Measurements from ENCODE around the gene RGS17.

The RGS17 gene

GRCh38 chr6:153081914-153082313 lies 49.2 kb downstream of the RGS17 start:
- no peak for DNase-seq

DNA sequence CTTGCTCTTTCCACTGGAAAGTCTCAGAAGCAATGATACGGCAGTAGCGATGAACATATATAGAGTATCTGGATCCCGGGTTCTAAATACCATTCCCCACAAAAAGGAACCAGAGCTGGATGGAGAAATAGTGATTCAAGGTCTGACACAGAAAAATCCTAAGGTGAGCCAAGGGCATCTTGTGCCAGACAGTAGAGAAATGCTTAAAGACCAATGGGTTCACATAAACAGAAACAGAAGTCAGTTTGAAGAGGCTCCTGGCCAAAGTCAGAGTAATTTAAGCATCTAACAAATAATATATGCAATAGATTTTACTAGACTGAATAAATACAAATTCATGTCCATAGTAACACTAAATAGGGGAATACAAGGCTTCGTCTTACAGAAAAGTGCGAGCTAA lies 54.7 kb downstream of the RGS17 start:
- DNase-seq, result no peak

DNA sequence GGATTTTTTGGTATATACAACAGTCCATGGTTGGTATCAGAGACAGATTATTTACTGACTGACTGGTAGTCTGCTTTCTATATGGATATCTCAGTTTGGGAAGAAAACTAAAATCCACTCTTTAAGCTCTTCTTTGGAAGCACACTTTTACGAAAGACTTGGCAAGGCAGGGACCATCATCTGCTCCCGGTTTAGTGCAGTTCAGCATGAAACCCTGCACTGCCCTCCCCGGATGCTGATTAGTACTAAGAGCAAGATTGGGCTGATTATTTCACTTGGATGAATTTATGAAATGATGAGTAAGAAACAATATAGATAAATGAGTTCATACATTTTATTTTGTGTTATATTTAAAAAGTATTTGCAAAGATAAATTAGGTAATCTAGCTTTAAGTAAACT lies 56.3 kb downstream of the RGS17 start:
- DNase-seq, result no peak

DNA sequence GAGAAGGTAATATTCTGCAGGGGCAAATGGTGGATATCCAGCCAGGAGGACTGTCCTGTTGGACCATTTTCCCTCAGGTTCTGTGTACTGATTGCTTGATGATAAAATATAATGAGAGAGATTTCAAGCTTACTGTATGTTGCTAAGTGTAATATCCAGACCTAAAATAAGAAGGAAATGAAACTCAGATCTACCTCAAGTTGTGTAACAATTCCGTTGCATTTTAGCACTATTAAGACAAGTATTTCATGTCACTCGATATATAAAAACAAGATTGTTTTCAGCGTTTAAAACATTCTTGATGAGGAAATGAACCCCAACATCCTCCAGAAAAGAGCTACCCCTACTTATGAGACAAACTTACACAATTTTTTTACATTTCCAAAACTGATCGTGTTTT lies 57.2 kb downstream of the RGS17 start:
- DNase-seq, result no peak

GRCh38 chr6:153070756-153071155 lies 60.3 kb downstream of the RGS17 start:
- DNase-seq, result no peak

DNA sequence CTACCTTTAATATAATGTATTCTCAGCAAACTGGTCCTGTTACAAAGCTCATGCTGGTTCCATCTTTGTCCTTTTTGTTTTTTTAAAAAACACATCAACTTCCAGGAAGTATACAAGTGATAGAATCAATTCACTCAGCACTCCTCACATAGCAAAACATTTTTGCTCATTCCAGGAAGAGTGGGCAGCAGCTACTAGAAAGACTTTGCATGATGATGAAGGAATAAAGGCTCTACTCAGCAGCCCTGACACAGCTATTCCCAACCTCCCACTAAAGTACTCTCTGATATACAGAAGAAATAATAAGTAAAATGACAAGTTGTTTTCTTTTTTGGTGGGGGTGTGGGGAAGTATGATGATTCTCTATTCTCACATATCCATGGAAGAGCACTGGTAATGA lies 61.2 kb downstream of the RGS17 start:
- no peak for DNase-seq

DNA sequence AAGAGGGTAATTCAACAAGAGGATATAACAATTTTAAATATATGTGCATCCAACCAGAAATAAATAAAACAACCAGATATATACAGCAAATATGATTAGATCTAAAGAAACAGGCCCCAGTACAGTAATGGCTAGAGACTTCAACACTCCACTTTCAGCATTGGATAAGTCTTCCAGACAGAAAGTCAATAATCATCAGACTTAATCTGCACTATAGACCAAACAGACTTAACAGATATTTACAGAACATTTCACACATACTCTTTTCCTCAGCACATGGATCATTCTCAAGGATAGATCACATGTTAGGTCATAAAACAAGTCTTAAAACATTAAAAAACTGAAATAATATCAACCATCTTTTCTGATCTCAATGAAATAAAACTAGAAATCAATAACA lies 65.9 kb downstream of the RGS17 start:
- DNase-seq, result no peak

DNA sequence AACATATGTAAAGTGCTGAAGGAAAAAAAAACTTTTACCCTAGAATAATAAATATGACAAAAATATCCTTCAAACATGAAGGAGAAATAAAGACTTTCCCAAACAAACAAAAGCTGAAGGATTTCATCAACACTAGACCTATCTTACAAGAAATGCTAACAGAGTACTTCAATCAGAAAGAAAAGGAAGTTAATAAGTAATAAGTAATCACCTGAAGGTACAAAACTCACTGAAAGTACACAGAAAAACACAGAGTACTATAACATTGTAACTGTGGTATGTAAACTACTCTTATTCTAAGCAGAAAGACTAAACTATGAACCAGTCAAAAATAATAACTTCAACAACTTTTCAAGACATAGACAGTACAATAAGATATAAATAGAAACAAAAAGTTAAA lies 67.1 kb downstream of the RGS17 start:
- no peak for DNase-seq

DNA sequence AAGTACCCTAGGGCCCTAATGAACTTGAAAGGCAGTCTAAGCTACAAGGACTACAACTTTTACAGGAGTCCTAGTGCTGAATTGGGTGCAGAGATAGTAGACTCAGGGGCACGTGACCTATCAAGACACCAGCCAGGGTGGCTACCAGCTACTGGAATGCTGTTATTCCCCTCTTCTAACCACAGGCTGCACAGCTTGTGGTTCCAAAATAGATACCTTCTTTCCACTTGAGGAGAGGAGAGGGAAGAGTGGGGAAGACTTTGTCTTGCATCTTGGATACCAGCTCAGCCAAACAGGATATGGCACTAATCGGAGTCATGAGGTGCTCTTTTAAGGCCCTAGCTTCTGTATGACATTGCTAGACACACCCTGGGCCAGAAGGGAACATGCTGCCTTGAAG lies 68.6 kb downstream of the RGS17 start:
- DNase-seq, result no peak

DNA sequence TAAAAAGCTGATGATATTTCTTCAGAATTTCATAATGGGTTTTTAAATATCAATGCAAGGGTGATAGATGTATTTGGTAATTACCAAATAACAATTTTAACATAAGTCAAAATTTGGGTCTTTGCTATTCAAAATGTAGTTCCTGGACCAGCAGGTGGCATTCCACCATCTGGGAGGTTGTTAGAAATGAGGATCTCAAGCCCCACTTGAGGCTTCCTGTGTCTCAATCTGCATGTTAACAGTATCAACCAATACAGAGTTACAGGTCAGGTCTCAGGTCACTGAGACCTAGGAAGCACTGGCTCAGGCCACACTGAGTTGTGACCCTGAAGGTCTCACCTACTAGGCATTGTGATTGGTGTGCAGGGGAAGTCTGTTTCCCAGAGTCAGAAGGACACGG lies 71.3 kb downstream of the RGS17 start:
- no peak for DNase-seq

DNA sequence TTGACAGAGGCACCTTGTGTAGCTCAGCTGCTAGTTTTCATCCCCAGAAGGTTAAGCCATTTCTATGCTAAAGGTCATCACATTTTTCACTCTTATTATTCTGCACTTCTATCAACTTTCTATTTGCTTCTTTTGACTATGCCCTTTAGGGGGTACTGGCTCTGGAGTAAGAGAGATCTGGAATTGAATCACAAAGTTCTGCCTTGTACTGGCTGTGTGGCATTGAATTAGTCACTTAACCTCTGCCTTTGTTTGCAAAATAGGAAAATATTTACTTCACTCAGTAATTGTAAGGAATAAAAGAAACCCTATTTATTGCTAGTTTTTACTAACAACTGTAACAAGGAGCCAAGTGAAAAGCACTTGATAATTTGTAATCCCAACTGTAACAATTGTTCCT lies 71.8 kb downstream of the RGS17 start:
- no peak for DNase-seq

DNA sequence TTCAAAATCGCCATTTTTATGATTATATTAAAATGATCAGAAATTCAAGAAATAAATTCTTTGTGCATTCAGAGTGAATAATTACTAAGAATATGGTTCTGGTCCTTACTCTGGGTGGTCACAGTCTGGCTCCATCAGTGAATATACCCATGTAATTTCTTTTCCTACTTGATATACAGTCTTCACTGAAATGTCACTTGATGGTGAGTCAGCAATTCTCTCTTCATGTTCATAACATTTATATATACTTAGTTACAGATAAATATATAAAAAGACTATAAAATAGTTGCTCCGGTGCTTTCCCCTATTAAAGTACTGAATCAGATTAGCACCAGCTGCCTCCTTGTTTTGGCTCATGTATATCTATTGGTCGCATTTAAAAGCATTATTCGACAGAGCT lies 72.2 kb downstream of the RGS17 start:
- no peak for DNase-seq

DNA sequence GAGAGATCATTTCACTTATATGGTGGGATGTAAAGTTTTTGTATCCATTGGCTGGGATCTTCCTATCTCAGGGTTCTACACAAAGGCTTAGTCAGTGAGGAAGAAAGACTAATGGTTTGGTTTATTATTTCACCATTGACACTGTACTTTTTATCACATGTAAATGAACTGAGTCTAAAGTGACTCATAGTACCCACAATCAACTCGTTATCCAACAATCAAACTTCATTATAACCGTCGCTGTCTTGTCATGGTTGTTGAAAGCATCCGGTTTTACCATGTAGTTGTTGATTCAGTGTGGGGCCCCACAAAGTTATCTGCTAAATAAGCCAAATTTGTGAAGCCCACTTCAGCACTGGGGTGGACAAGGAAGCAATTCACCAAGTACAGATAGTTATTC lies 72.8 kb downstream of the RGS17 start:
- DNase-seq, result no peak

- DNase-seq, result no peak
Measured at GRCh38 chr6:153056308-153056707, 74.8 kb downstream of the RGS17 start.

GRCh38 chr6:153051801-153052200 lies 79.3 kb downstream of the RGS17 start:
- DNase-seq, result no peak

DNA sequence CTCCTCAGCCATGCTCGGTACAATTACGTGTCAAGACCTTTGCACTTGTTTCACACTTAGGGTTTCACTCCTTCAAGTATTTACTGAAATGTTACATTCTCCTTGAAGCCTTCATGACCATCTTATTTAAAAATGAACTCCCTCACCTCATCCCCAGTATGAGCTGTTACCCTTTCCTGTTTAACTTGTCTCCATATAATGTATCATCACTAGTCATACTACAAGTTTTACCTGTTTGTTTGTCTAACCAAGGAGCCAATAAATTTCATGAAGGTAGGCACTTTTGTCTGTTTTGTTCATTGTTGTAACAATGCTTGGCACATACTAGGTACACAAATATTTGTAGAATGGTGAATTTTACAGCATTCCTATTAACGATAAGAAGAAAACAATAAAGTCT lies 82.5 kb downstream of the RGS17 start:
- DNase-seq, result no peak

DNA sequence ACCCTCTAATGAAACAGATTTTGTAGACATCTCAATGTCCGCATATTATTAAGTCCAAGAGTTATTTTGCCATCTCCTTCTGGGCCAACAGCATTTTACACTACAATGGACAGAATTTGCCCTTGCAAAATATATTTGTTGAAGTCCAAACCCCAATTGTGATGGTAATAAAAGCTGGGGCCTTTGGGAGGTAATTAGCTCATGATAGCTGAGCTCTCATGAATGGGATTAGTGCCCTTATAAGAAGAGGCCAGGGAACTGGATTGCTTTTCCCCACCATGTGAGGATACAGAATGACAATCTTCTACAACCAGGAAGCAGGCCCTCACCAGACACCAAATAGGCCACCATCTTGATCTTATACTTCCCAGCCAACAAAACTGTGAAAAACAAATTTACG lies 83.7 kb downstream of the RGS17 start:
- no peak for DNase-seq

- no peak for DNase-seq
Measured at GRCh38 chr6:153045271-153045670, 85.8 kb downstream of the RGS17 start.

DNA sequence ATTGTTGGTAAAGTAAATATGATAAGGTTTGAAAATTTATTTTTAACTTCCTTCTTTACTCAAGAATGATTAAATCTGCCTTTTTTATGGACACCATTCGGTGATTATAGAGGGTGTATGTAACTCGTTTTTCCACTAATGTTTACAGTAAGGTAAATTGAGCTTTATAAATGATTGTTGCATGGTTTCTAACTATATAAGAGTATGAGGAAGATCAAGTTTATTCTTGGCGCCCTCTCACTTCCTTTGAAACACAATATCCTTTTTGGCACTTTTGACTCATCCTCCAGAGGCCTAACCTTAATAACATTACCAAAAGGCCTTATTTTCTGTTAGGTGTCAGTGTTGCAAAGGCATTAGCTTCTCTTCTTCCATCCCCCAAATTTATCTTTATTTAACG lies 86.8 kb downstream of the RGS17 start:
- no peak for DNase-seq

GRCh38 chr6:153043719-153044118 lies 87.4 kb downstream of the RGS17 start:
- DNase-seq, result no peak

- DNase-seq, result no peak
Measured at GRCh38 chr6:153038378-153039057, 92.6 kb downstream of the RGS17 start.

DNA sequence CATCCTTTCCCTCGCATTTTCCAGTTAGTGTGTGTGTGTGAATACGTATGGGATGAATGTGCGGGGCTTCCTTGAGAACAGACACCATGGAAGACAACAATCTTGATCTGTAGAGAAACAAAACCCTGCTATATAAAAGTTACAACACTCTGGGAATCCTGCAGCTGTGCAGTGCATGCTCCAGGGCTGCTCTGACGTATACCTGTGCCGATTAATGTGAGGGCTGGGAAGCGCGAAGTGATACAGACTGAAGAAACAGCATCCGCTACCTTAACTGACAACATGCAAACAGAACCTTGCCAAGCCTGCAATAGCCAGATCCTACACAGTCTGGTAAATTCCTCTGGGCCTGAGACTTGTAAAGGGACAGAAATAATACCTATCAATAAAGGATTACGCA lies 96.9 kb downstream of the RGS17 start:
- DNase-seq, result no peak

- no peak for DNase-seq
Measured at GRCh38 chr6:153032255-153032882, 98.7 kb downstream of the RGS17 start.

DNA sequence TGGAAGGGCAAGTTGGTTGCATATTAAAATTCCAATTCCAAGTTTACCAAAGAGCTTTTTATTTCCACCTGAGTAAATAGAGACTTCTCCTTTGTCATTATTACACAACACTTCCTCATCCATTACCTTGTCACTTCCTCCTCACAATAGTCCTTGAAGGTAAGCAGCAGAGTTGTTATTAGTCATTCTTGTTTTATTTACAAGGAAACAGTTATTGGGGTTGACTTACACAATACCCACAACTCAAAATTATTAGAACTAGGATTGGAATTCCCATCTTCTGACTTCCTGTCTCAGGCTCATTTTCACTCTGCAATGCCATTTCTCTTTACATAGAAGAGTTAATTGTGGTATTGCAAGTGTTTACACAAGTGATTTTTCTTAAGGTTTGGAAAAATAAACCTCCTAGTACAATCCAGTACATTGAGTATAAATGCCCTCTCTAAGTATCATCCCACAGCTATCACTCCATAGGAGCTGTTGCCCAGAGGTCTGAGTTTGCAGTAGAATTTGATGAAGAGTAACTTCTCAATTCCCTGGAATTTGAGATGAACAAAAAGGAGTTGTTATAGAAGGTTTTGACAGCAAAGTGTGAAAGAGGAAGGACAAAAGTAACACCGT lies 99.6 kb downstream of the RGS17 start:
- DNase-seq, result no peak

DNA sequence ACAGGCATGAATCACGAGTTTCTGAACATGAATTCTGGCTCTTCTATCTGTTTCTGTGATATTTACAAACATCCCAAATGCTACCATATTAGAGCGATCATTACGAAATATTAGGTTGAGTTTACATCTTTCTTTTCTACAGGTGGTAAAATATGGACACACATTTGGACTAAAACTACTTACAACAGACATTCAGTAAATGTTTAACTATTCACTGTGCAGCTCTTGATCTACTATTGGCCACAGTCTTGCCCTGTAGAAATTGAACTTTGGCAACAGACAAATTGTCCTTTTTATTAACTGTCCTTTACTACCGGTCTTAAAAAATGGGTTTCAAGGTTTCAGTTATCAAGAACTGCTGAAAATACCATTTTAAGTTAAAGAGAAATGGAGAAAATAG lies 102.1 kb downstream of the RGS17 start:
- no peak for DNase-seq

Measured in T-helper 9 cell (primary cell).